NCI-H1105 (cell line): ENCODE results near the gene STK16.
"Not testable (repeated sequence)": the region's sequence is repeated elsewhere in the genome, so short reads cannot be mapped to it uniquely, and the experiment has no call there.

Source experiments
- DNase-seq: peaks from one replicate; lab custom pipeline; 2025; lab: John Stamatoyannopoulos, UW

STK16 gene

DNA sequence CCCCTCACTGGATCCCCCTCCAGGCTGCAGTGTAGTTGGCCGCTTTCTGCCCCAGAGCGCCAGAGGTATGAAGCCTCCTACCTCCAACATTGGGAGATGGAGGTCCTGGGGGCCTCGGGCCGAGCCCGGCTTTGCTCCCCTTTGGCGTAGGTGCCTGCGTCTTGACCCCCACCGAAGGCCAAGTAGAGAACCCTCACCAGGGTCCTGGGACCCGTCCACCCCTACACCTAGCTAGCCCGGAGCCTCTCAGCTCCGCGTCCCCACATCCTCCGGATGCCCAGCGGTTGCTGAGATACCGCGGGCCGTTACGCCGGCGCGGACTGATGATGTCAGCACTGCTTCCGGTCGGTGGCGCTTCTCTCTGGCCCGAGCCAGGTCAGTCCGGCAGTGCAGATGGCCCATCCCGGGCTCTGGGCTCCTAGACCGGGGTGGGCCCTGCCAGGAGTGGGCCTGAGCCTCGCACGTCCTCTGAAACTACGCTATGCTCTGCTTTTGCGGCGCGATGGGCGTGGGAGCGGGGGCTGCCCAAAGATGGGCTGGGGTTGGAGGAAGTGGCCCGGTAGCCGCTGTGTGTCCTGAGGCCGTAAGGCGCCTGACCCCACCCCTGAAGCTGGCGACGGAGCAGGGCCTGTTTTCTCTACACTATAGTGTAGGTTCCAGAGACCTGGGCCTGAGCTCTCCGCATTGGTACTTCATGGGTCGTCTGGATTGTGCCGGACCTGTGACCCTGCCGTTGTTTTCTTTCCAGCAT lies at the start of gene STK16, which contains the start of gene GLB1L:
STK16 (plus strand) TSS at position 332 of the 751 bp plus-strand sequence. CDS start 521 bp downstream, outside the sequence.
GLB1L (minus strand) TSS at position 297 of the 751 bp plus-strand sequence. CDS start 1,871 bp downstream, outside the sequence.
- peak; percentile 66 for DNase-seq

GRCh38 chr2:219197388-219197787 lies 47.9 kb upstream of the STK16 start:
- no peak for DNase-seq

GRCh38 chr2:219198974-219199373 lies 46.3 kb upstream of the STK16 start:
- DNase-seq: no peak

DNA sequence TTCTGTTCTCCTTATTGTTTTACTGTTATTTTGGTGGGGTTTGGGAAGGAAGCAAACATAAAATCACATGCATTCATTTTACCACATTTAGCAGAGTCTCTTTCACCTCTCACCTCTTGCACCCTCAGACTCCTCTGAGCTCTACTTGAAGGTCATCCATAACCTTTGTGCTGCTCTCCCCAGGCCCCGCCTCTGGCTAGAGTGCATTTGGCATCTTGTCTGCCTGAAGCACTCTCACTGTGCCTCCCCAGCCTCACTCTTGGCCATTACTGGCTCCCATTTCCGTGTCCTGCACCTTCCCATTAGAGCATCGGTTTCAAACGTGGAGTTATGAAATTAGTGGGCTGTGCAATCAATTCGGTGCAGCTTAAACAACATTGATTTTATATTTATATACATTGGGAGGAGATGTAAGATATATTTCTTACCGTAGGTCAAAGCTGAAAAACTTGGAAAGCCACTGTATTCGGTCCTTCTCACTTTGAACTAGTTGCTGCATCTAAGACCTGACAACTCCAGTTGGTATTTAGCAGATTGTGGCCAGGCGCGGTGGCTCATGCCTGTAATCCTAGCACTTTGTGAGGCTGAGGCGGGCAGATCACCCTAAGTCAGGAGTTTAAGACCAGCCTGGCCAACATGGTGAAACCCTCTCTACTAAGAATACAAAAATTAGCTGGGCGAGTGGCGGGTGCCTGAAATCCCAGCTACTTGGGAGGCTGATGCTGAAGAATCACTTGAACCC lies 45.6 kb upstream of the STK16 start:
- DNase-seq: no peak

GRCh38 chr2:219200502-219201326 lies 44.6 kb upstream of the STK16 start:
- DNase-seq: not testable (repeated sequence)

- DNase-seq: not testable (repeated sequence)
Measured at GRCh38 chr2:219201331-219201730, 43.9 kb upstream of the STK16 start.

GRCh38 chr2:219204425-219205164 lies 40.7 kb upstream of the STK16 start:
- no peak for DNase-seq

DNA sequence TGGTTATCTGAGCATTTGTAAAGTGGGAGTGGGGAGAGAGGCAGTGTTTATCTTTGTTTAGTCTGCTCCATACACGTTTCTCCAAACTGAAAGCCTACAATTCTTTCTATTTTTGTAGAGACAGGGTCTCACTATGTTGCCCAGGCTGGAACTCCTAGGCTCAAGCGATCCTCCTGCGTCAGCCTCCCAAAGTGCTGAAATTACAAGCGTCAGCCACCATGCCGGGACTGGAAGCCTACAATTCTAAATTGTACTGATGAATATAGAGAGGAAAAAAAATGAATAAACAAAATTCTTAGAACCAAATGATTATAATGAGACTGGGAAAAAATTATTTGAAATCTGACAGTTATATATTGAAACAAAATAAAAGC lies 40.1 kb upstream of the STK16 start:
- DNase-seq: no peak

- DNase-seq: no peak
Measured at GRCh38 chr2:219205981-219206327, 39.3 kb upstream of the STK16 start.

DNA sequence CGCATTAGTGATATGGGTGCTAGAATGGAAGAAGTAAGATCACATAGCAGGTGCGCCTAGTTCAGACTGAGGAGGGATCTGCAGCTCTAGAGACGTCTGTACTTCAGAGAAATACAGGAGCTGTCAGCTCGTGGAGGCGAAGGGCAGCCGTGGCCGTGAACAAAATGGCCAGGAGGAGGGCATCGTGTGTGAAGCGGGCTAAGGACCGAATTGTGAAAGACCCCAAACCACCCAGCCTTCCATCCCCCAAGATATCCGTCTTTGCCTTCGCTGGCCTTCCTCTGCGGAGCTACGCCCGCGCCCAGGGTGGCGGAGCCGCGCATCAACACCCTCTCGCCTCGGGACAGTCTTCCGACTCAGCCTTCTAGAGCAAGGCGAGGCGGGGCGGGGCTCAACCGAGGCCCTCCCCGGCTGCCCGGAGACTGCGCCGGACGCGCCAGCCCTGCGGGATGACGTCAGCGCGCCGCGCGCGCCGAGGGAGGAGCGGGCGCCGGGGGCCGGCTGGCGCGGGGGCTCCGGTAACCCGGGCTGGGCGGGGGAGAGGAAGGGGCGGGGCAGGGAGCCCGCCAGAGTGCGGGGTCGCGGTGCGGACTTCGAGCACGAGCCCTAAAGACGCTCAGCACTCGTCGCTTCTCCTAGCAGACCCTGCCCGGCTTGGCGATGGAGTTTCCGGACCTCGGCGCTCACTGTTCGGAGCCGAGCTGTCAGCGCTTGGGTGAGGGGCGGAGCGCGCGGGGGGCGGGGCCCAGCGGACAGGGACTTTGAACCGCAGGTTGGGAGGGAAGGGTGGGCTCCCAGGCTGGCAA lies 38.7 kb upstream of the STK16 start, which contains the start of gene ZFAND2B:
ZFAND2B (plus strand) TSS at position 455 of the 806 bp plus-strand sequence; CDS start at position 661, 206 bp downstream.
- peak; percentile 89 for DNase-seq

GRCh38 chr2:219207134-219207883 lies 38.0 kb upstream of the STK16 start:
- no peak for DNase-seq

DNA sequence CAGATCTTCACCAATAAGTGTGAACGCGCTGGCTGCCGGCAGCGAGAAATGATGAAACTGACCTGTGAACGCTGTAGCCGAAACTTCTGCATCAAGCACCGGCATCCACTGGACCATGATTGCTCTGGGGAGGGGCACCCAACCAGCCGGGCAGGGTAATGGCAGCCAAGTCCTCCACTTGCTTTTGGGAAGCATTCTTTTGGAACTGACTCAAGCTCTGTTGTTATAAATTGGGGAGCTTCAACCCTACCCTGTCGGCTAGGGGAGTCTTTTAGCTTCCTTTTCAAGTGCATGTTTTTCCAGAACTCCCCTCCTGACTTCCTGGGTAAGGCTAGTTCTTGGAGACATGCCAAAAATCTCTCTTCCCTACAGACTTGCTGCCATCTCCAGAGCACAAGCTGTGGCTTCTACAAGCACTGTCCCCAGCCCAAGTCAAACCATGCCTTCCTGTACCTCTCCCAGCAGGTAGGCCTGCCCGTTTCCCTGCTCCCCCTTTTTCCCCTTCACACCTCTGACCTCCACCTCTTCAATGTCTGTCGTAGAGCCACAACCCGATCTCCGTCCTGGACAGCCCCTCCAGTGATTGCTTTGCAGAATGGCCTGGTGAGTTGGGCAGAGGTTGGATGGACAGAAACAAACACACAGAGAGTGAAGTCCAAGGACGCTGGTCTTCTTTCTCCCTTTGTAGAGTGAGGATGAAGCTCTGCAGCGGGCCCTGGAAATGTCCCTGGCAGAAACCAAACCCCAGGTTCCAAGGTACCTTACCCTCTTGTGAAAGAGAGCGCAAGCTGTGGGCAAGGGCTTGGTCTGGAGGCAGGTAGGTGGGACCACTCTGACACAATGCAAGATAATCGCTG lies 37.2 kb upstream of the STK16 start:
- DNase-seq: peak; percentile 19

DNA sequence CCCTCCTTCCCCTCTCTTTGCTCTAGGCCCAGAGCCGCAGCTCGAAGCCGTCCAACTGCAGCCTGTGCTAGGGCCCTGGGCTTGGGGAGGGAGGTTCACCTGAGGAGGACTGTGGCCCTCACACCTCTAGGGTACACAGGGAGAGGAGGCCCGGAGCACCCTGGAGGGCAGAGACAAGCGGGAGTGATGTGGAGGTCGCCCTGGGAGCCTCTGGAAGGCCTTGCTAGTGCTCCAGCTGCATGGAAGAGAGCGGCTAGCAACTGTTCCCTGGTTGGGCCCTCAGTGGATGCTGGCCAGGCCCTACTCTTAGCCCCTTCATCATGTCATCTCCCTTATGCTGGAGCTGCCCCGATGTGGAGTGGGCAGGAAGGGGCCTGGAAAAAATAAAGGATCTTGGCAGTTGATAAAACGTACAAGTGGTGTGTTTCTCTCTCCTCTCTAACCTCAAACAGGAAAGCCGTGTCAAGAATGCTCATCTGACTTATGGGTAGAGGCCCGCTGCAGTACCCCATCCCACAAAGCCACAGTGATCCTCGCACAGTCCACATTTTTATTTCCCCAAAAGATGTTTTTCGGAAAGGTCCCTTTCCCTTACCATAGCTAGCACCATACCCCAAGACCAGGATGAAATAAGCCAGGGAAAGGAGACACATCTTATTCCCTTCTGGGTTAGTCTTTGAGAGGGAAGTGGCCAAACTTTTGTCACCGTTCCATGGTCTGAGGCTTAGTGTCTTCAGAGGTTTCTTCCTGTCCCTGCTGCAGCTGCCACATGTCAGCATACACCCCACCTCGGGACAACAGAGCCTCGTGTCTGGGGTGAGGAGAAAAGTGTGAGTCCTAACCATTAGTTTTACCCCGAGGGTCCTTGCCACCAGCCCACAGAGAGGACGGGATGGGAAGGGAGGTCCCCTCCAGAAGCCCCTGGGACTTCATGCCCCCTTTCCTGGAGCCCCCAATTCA lies 35.8 kb upstream of the STK16 start:
- DNase-seq: no peak

GRCh38 chr2:219210196-219210885 lies 34.9 kb upstream of the STK16 start:
- no peak for DNase-seq

- no peak for DNase-seq
Measured at GRCh38 chr2:219210886-219211362, 34.4 kb upstream of the STK16 start.

DNA sequence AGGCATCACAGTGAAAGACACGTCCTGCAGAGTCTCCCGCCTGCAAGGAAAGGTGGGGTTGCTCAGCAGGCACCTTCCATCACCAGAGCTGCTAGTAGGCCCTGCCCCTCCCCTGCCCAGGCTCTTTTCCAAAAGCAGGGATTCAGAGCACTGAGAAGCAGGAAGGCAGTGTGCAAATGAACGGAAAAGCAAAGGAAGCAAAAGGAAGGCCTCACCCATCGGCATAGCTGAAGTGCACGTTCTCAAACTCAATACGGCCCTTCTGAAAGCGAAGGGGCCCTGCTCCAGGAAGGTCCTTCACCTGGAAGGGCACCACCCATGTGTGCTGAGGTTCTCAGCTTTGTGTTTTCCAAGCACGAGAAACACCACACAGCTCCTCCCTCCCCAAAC lies 32.3 kb upstream of the STK16 start:
- DNase-seq: no peak

DNA sequence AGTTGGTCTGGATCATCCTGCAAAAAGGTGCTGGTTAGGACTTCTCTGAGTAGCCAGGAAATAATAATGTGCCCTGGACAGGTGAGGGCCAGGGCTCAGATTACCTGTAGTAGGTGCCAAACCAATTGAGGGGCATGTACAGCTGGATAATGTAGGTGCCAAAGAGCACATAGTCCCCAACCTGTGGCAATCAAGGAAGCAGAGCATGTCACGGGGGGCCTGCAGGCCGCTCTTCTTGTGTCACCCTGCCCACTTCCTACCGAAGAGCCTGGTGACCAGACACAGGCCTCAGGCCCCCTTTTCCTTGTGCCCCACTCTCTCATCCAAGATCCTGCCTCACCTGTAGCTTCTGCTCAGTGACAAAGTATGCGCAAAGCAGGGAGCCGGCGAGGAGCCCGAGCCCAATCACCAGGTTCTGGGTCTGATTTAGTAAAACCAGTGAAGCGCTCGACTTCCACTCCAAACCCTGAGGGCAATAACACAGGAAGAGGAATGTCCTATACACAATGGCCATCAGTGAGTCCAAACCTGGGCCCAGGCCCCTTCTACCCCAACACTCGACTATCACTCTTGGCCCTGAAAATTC lies 31.7 kb upstream of the STK16 start:
- no peak for DNase-seq
